ENCODE measurements around the gene SYTL1. TPM values are rescaled to one million over a fixed set of nuclear protein-coding genes. Genes with fewer than 3 reads are reported as not detected.

Gene SYTL1
- total and polyA plus RNA-seq, 7 donors = 0.13 to 1.3 (median 0.41) TPM

- intact Hi-C loops (cut with DNase I) = no loop called here
- Histone ChIP-seq H3K4me3 (peak overlapping the region; percentile 56), H3K36me3 (ENCODE audit: insufficient read depth in 1 of 2, low read depth in 1 of 2) (peaks cover 0 to 13% of the 10 kb centered on the region in 2 donors), H3K9me3 (no peaks in the 10 kb centered on the region), H3K27me3 (ENCODE audit: insufficient read depth in 3 of 3, low read length in 2 of 3) (peaks cover 0 to 27% (median 24%) of the 10 kb centered on the region in 3 donors), H3K27ac (no peak overlapping the region), H3K4me1 (peaks cover 7% of the 10 kb centered on the region)
- WGBS, 3 donors = 18 to 20% (median 19%) methylated on average over 57 to 62 of the region's 62 CpGs
- peak; percentile 23 to 65 (median 42) for ATAC-seq
- TF ChIP-seq, protein P1, sequence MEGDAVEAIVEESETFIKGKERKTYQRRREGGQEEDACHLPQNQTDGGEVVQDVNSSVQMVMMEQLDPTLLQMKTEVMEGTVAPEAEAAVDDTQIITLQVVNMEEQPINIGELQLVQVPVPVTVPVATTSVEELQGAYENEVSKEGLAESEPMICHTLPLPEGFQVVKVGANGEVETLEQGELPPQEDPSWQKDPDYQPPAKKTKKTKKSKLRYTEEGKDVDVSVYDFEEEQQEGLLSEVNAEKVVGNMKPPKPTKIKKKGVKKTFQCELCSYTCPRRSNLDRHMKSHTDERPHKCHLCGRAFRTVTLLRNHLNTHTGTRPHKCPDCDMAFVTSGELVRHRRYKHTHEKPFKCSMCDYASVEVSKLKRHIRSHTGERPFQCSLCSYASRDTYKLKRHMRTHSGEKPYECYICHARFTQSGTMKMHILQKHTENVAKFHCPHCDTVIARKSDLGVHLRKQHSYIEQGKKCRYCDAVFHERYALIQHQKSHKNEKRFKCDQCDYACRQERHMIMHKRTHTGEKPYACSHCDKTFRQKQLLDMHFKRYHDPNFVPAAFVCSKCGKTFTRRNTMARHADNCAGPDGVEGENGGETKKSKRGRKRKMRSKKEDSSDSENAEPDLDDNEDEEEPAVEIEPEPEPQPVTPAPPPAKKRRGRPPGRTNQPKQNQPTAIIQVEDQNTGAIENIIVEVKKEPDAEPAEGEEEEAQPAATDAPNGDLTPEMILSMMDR (IDR thresholded peaks at IDR 0.05) = no peak
- peak; percentile 50 to 73 for DNase-seq
Measured at GRCh38 chr1:27350663-27351540, 9.1 kb downstream of the SYTL1 start.

- Histone ChIP-seq H3K27me3 (ENCODE audit: insufficient read depth in 3 of 3, low read length in 2 of 3) (peaks cover 0 to 27% (median 21%) of the 10 kb centered on the region in 3 donors), H3K36me3 (ENCODE audit: insufficient read depth in 1 of 2, low read depth in 1 of 2) (peaks cover 0 to 20% of the 10 kb centered on the region in 2 donors), H3K4me3 (no peak overlapping the region), H3K27ac (no peak overlapping the region), H3K4me1 (peaks cover 7% of the 10 kb centered on the region), H3K9me3 (no peaks in the 10 kb centered on the region)
- intact Hi-C loops (cut with DNase I) = no loop called here
- TF ChIP-seq, protein P1 (IDR thresholded peaks at IDR 0.05) = no peak
- no peak for DNase-seq
- 49 to 57% (median 54%) methylated on average over 8 of the region's 8 CpGs for WGBS, 3 donors
- peak in 1 of 4 donors; percentile 1 for ATAC-seq
Measured at GRCh38 chr1:27351541-27352107, 9.8 kb downstream of the SYTL1 start.

DNA sequence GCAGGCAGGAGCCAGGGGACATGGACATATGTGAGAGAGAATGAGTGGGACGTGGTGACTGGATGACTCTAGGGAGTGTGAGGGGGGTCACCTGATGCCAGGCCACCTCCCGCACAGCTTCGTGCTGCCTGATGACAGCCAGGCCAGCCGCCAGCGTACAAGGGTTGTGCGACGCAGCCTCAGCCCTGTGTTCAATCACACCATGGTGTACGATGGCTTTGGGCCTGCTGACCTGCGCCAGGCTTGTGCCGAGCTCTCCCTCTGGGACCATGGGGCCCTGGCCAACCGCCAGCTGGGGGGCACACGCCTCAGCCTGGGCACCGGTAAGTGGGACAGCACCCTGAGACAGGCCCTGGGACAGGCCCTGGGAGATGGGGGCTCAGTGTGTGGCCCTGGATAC is 11.3 kb downstream of the SYTL1 start:
- no peaks in the 10 kb centered on the region for H3K9me3 ChIP-seq
- peaks cover 0 to 27% (median 14%) of the 10 kb centered on the region in 3 donors for H3K27me3 ChIP-seq (ENCODE audit: insufficient read depth in 3 of 3, low read length in 2 of 3)
- no peak overlapping the region for H3K4me3 ChIP-seq
- H3K27ac ChIP-seq = no peak overlapping the region
- H3K4me1 ChIP-seq = peaks cover 7% of the 10 kb centered on the region
- no peak for DNase-seq
- TF ChIP-seq, protein P1 (IDR thresholded peaks at IDR 0.05) = no peak
- intact Hi-C loops (cut with DNase I) = no loop called here
- ATAC-seq = no peak
- H3K36me3 ChIP-seq (ENCODE audit: insufficient read depth in 1 of 2, low read depth in 1 of 2) = peaks cover 0 to 33% of the 10 kb centered on the region in 2 donors
- WGBS, 3 donors = 87 to 92% (median 92%) methylated on average over 13 of the region's 13 CpGs

DNA sequence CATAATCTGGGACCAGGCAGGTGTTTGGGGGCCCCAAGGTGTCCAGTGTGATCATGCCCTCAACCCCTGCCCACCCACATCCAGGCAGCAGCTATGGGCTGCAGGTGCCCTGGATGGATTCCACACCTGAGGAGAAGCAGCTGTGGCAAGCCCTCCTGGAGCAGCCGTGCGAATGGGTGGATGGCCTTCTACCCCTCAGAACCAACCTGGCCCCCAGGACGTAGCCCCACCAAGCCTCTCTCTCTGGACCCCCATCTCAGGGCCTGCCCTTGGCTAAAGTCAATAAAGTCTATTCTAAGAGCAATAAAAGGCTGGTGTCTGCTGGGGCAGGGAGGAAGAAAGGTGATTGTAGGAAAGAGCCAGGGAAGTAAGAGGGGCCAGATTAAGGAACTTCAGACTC is 11.8 kb downstream of the SYTL1 start:
- Histone ChIP-seq H3K36me3 (ENCODE audit: insufficient read depth in 1 of 2, low read depth in 1 of 2) (peaks cover 0 to 38% of the 10 kb centered on the region in 2 donors), H3K4me3 (no peak overlapping the region), H3K27ac (no peak overlapping the region), H3K27me3 (ENCODE audit: insufficient read depth in 3 of 3, low read length in 2 of 3) (peaks cover 0 to 27% (median 14%) of the 10 kb centered on the region in 3 donors), H3K4me1 (peaks cover 7% of the 10 kb centered on the region), H3K9me3 (no peaks in the 10 kb centered on the region)
- TF ChIP-seq, protein P1 (IDR thresholded peaks at IDR 0.05) = no peak
- DNase-seq (no peak), ATAC-seq (no peak)
- WGBS, 3 donors = 79 to 88% (median 84%) methylated on average over 3 of the region's 3 CpGs
- intact Hi-C loops (cut with DNase I) = no loop called here

Data from psoas muscle (tissue), 8 donors.